OCI-LY7 (cell line): ENCODE results near the gene PGAM5.

Source experiments
- CTCF ChIP-seq: fragments of 200-600 bp; sonication (generic); conservative IDR thresholded peaks from 2 replicates; pipeline ENCODE4 v1.5.1; 2014; ENCODE audit warnings: mild to moderate bottlenecking, antibody characterized with exemption, low read length, moderate library complexity, mixed read lengths
- EZH2phosphoT487 ChIP-seq: fragments of 200-600 bp; sonication (generic); IDR thresholded peaks from 2 replicates; pipeline ENCODE4 v1.6.1; 2018; ENCODE audit warnings: low read depth, borderline replicate concordance, mild to moderate bottlenecking, mixed run types, antibody characterized with exemption, low read length, moderate library complexity, mixed read lengths

- TF ChIP-seq CTCF (no peak), EZH2phosphoT487 (no peak)
Observed at GRCh38 chr12:132677492-132677891, 33.1 kb upstream of the PGAM5 start.
